NCI-H128 (cell line): Measurements from ENCODE around the gene IL31RA.
"Not testable (repeated sequence)": the region's sequence is repeated elsewhere in the genome, so short reads cannot be mapped to it uniquely, and the experiment has no call there.

Source experiments
- DNase-seq: peaks from one replicate; lab custom pipeline; 2025; ENCODE audit not compliant: unreplicated experiment; lab: John Stamatoyannopoulos, UW

IL31RA gene

DNA sequence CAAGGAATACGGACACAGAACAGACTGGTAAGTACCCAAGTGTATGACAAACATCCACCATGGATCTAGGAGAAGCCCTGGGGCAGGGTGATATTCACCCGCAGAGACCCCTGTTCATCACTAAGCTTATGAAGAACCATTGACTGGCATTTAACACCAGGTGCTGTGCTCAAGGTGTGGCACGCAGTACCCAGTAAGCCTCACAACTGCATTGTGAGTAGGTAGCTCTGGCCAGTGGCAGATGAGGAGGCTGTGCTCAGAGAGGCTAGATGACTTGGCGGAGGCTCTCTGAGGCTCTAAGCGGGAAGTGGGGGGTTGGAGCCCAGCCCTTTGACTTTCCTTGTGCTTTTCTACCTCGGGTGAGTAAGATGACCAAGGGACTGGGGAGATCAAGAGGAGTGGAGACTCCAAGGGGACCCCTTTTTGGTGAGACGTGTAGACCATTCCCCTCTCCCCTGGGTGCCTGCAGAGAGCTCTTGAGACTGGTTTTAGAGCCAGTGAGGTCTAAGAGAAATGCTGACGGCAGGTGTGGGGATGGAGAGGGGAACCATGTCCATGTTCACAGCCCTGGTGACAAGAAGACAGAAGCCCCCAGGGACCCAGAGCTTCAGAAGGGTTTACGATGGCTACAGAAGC is 72.8 kb downstream of the IL31RA start:
- DNase-seq = no peak

DNA sequence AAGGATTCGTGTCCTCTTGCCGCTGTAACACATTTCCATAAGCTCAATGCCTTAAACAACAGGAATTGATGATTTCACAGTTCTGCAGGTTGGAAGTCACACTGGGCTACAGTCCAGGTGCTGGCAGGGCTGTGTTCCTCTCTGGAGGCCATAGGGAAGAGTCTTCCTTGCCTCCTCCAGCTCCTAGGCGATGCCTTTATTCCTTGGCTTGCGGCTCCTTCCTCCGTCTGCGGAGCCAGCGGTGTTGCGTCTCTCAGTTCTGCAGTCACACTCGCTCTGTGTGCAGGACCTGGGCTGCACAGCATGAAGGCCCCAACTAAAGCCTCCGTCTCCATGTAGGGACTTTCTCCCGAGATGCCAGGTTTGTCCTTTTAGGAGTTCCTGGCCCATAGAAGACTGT is 73.6 kb downstream of the IL31RA start:
- DNase-seq = no peak

DNA sequence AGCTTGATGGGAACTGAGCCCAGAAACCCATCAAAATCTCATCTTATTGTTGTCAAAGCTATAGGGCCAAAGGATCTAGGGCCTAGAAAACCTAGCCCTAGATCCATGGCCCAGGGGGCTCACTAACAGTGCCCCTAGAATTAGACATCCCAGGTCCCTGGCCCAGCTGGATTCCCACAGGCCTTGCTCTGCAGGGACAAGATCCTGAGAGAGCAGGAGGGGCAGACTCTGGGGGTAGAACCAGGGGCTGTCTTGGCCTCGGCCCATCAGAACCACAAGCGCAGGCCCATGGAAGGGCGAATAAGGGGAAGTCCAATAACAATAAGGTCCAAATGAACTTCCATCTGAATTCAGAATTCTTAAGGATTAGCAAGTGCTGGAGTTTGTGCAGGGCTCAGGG is 74.0 kb downstream of the IL31RA start:
- no peak for DNase-seq

DNA sequence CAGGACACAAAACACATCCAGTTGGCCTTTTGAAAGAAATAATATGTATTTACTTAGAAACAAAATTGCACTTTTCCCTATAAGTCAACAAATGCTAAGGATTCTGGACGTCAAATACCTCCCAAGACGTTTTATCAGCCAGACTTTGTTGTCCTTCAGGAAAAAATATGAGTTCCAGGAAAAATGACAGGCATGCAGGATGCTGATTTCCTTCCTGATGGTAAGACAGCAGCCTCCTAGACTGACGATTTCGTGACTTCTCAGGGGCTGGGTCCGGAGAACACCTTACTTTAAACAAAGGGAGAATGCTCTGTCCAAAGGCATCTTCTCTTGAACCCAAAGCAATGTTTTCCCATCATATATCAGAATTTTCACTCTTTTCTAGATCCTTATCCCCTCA is 74.6 kb downstream of the IL31RA start:
- DNase-seq = no peak

DNA sequence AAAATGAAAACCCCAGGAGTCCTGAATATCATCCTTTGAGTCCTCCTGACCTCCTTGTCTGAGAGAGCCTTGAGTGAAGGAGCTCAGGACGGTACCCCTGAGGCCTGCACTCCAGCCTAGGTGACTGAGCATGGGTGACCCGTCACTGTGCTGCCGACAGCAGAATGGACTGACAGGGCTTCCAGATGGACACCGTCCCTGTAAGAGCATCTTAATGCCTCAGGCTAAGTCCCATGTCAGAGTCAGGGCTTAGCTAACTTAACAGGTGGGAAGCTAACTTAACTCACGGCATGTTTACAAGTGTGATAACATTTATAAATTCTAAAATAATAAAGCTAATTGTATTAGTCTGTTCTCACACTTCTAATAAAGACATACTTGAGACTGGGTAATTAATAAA is 75.3 kb downstream of the IL31RA start:
- DNase-seq = no peak

DNA sequence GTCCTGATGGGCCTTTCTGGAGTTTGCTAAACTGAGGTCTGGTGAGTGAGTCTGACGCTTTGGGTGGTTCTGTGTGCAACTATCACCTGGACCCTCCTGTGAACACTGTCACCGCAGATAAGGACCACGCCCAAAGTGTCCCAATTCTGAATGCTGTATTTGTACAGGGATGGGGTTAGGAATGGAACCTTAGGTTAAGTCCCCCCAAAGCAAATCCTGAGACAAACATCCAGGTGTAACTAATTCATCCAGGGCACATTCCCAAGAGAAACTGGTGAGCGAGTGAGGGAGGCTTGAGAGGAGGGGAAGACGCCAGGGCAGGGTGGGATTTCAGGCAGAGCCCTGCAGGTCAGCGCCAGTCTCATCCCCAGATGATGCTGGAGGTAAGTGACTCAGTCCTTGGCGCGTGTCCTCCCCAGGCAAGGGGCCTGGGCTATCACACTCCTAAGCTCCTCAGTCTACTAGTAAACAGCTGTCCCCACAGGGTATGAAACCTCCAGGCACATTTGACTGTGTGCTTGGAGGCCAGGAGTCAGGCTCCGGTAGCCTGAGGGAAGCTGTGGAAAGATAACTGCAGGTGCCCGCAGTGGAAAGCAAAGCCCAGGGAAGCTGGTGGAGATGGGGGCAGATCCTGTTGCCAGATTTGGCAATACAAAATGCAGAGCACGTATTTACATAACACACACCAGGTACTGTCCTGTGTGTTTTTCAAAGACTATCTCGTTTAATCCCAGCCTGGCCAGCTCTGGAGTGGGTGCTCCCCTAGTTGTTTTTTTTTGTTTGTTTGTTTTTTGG is 76.9 kb downstream of the IL31RA start:
- DNase-seq = no peak

DNA sequence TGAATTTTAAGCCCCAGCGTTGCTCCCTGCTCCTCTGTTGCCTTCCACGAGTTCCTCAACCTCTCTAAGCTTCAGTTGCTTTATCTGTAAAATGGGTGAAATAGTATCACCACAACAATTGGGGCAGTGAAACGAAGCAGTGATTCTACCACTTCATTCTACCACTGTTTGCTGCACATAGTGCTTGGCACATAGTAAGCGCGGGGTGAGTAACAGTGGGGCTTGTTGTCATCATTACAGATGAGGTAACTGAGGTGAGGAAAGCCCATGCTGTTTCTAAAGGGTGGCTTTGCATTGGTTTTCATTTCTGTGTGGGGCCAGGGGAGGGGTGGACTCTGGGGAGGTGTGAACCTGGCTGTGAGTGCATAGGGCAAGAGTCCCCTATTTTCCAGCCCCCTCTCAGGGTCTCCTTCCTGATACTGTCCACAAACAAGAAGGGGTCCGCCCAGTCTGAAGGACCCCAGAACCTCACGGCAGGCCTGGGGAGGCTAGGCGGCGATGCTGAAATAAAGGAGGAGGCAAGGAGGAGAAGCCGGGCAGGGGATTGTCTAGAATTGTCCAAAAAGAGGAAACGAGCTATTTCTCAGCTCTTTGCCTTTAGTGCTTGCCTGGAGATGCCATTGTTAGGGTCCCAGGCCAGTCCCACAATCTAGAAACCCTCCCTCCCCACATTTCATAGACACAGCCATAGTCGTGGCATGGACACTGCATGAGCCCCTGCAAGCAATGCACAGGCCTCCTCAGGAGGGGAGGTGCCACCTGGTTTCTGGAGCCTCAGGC is 78.1 kb downstream of the IL31RA start:
- no peak for DNase-seq

DNA sequence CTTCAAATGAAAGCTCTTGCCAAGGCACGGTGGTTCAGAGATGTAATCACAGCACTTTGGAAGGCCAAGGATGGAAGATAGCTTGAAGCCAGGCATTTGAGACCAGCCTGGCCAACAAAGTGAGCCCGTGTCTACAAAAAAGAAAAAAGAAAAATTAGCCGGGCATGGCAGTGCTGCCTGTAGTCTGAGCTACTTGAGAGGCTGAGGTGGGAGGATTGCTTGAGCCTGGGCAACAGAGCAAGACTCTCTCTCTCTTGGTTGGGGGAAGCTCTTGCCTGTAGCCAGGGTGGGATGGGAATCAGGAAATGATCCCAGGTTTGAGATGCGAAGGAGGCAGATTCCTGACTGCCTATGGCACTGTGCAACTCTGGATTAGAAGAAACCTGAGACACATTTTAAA is 81.5 kb downstream of the IL31RA start:
- DNase-seq = no peak

DNA sequence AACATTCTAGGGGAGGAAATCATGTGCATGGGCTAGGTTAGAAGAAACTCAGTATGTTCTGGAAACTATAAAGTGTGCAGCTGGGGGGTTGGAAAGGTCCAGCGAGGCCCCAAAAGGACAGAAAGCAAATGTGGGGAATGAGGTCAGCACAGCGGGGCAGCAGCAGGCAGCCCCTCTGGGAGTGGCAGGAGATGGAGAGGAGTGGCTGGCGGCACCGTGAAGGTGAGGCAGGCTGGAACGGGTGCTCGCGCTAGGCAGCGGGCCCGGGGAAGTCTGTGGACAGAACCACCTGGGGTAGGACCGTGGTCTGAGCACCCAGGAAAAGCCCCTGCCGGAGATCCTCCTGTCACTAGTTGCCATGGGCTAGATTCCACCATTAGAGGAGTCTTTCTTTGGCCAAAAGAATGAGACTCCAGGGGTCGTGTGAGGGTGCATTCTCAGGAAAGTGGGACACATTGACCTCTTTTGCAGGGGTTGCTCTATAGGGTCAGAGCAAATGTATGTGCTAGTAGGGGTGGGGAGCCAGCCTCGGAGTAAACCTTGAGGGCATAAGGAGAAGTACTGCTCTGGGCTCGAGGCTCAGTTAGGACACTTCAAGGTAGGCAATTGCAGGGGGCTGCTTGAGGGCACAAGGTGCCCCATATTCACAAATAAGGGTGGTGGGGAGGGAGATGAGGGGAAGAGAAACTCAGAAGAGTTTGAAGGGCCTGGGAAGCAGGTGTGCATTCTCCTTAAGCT is 82.4 kb downstream of the IL31RA start:
- DNase-seq = no peak

DNA sequence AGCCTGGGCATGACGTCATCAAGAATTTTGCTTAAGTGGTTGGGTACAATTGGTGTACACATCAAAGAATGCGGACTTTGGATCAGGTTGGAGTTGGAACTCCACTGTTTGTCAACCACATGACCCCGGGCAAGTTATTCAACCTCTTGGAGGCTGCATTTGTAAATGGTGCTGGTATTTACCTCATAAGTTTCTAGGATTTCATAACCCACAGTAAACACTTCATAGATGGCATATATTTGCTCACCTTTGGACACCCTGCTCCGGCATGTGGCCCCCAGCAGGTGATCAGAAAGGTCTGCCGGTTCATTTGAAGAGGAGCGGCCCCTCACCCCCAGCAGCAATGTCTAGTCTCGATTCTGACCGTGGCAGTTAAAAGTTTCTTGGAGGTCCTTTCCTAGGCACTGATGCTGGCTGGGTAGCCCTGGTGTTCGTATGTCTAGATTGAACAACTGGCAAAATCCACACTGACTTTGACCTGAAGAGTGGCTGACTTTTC is 83.0 kb downstream of the IL31RA start:
- DNase-seq = no peak

DNA sequence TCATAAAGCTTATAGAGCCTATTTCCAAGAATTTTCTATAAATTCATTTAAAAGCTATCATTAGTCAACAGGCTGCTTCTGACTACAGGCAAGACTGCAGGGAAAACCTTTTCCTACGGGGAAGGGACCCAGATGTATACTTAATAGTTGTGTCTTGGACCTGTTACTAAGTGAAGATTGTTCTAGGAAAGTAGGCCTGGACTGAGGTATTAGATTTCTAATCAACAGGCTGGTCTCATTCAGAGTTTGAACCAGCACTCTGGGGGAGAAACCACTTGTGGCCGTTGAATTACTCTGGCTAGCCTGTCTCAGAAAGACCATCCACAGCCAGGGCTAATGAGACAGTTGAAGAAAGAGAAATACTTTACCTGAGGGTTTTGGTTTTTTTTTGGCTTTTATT is 83.6 kb downstream of the IL31RA start:
- no peak for DNase-seq

DNA sequence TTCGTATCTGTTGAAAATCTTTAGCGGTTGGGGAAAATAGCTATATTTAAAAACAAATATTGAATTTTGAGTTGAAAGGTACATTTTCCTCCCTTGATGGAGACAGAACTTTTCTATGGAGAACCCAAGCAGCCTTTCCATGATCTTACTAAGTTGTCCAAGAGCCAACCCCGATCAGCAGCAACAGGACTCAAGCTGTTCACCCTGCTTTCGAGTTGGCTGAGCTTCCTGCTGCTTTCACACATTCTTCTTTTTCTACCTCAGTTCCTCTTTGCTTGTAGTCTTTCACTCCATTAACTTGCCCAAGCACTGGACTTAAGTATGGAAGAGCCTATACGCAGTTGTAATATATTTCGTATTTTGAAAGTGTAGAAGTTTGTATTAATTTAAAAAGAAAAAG is 84.2 kb downstream of the IL31RA start:
- DNase-seq = no peak

DNA sequence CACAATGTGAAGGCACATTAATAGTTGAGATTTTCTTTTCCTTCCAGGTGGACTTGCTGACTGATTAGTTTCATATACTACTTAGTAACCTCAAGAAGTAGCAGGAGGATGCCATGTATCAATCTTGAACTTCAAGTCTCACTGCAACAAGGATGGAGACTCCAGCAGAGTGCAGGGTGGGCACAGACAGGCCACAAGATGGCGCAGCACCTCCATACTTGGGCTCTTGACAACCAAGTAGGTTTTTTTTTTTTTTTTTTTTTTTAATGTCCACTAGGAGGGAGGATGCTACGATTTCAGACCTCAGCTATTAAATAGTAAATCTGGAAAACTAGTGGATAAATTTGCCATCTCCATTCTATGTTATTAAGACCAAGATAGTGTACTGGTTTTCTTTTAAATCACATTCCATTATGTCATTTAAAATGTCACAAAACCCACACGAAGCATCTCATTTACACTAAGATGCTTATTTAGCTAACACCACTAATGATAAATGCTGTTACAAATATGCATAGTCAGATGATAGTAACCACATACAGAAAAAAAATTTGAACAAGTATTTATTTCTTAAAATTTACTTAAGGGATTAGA is 85.0 kb downstream of the IL31RA start:
- no peak for DNase-seq

DNA sequence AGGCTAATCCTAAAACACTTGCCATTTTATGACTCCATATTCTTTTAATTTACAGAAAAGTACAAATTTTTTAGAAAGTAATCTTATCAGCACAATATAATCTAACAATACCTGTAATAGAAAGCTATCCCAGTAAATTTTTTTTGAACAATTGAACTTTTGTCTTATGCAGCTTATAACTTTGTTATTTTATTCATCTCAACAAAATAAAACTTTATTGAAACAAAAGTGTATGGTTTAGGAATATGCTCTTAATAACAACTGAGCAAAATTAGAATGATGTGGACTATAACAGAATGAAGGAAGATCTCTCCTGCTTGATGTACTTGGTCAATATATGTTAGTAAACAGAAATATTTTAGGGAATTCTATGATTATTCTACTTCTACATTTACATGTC is 86.4 kb downstream of the IL31RA start:
- DNase-seq = not testable (repeated sequence)

DNA sequence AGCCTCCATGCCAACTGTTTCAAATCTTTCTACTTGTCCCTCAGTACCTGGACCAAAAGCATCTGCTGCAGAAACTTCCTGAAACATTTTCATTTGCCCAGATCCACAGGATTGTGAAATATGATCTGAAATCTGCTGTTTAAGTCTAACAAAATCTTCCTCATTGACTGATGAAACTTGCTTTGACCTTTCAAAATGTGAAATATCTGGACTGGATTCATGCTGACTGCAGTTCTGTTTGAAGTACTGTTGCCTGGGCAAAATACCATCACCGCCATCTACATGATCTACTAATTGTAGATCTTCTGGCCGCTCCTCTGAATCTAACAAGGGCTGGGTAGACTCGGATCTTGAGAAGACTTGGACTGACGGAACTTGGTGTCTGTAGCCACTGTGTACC is 90.0 kb downstream of the IL31RA start:
- not testable (repeated sequence) for DNase-seq

DNA sequence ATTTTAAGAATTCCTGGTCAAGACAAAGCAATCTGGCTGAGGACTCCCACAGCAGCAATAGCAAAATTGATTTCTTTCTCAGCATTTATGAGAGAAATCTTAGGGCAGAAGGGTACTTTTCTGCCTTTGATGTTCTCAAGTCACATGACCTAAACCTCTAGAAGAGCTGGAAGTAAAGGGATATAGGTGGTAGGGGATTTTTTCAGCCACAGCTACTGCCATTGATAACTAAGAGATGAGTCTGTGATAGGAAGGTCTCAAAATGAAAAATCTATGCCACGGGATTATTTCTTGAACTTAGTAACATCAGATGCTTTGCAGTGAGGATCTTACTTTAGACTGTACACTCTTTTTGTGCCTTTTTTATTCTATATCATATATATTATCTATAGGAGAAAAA is 108.1 kb downstream of the IL31RA start:
- DNase-seq = no peak

DNA sequence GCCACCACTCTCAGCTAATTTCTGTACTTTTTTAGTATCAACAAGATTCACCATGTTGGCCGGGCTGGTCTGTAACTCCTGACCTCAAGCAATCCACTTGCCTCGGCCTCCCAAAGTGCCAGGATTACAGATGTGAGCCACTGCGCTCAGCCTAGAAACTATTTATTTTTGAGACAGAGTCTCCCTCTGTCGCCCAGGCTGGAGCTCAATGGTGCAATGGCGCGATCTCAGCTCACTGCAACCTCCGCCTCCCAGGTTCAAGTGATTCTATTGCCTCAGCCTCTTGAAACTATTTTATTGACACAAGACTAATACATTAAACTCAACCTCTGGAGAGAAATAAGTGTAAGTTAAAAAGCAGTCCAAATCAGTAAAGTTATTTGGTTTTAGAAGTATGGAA is 109.6 kb downstream of the IL31RA start:
- DNase-seq = no peak

DNA sequence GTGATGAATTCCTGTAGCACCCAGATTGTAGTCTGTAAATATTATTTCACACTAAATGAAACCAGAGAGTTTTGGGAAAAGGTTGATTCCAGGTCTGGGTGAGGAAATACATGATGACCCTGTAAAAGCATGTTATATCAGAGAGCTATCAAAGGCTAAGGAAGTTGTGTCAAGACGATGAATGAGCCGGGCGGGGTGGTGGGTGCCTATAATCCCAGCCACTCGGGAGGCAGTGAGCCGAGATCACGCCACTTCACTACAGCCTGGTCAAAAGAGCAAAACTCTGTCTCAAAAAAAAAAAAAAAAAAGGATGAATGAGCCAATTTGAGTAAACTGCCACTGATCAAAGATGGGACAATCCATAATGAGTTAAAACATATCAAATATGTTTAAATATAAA is 114.4 kb downstream of the IL31RA start:
- no peak for DNase-seq

DNA sequence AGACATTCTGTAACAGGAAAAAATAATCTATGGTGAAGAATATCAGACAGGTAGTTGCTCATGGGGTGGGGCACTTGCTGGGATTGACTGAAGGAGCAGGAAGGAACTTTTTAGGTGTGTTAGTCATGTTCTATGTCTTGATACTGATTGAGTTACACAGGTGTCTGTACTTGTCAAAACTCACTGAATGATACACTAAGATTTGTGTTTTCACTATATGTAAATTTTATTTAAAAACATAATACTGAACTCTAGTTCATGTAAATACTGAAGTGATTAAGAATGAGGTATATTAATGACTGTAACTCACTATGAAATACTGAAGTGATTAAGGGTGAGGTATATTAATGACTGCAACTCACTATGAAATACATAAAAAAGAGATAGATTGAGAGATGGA is 115.1 kb downstream of the IL31RA start:
- no peak for DNase-seq

DNA sequence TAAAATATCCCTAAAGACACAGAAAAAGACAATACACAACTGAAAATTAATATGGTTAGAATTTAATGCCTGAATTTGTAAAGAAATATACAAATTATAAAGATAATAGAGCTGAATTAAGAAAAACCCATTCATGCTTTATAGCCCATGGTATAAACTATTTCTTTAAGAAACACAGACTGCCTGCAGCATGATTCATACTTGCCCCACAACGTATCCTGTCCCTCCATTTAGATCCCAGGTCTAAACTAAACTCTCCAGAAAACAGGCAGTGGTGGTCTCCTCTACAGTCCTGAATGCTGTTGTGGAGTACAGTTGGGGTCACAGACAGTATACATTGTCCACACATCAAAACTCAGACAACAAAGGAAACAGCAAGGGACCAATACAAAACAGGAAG is 118.8 kb downstream of the IL31RA start:
- no peak for DNase-seq
